Uterus (tissue), 4 donors: ENCODE results near the gene AASDH. TPM values are rescaled to one million over a fixed set of nuclear protein-coding genes. Genes with fewer than 3 reads are reported as not detected.

Experiments
- DNase-seq, 2 donors: peaks; one replicate each; pipeline ENCODE4 v3.0.0-alpha.2; 2019 to 2020
- H3K27ac ChIP-seq, 2 donors: fragments of 200-600 bp; sonication (generic); 1 replicate in 1 of 2; 2 replicates in 1 of 2; pipeline ENCODE4 v1.5.1; 2016 to 2018
- H3K27me3 ChIP-seq, 2 donors: fragments of 200-600 bp; sonication (generic); one replicate each; pipeline ENCODE4 v1.5.1; 2018 to 2019; ENCODE audit warnings: control low read depth in 1 of 2
- H3K36me3 ChIP-seq, 2 donors: fragments of 200-600 bp; sonication (generic); one replicate each; pipeline ENCODE4 v1.5.1; 2019; ENCODE audit warnings: control low read depth in 1 of 2
- H3K4me1 ChIP-seq, 2 donors: fragments of 200-600 bp; sonication (generic); one replicate each; pipeline ENCODE4 v1.5.1; 2018 to 2019; ENCODE audit warnings: control low read depth in 1 of 2
- H3K4me3 ChIP-seq, 2 donors: fragments of 200-600 bp; sonication (generic); 1 replicate in 1 of 2; 2 replicates in 1 of 2; pipeline ENCODE4 v1.5.1; 2018 to 2019; ENCODE audit warnings: mild to moderate bottlenecking in 1 of 2
- H3K9me3 ChIP-seq, 2 donors: fragments of 200-600 bp; sonication (generic); one replicate each; pipeline ENCODE4 v1.5.1; 2019; ENCODE audit warnings: control low read depth in 1 of 2
- POLR2A ChIP-seq, 2 donors: fragments of 450-650 bp; IDR thresholded peaks; one replicate each; pipeline ENCODE4 v1.6.1; 2016; ENCODE audit warnings: antibody characterized with exemption in 2 of 2, mild to moderate bottlenecking in 1 of 2, moderate library complexity in 1 of 2
- intact Hi-C: fragments of 100-400 bp; cut with DNase I; formaldehyde crosslinking; loops from one replicate; pipeline ENCODE4 v1.15.1; 2023; ENCODE audit warnings: low total_unique reads
- total RNA-seq, 4 donors: library from RNA; depleted of rRNA in 3 of 4; stranded (reverse); fragments of >200 nt in 3 of 4; gene quantifications; one replicate each; pipeline versions ENCODE4 v1.1.0 to v1.2.4, GENCODE V29; 2014 to 2023
- TF ChIP-seq, protein P1 (sequence below), 4 experiments: fragments of 200-600 bp in 2 of 4; fragments of 450-650 bp in 2 of 4; sonication (generic) in 2 of 4; IDR thresholded peaks; one replicate each; pipeline ENCODE4 v1.5.1; 2016 to 2019; ENCODE audit warnings: antibody characterized with exemption in 4 of 4, mild to moderate bottlenecking in 2 of 4, moderate library complexity in 1 of 4
- donor health status: DM: yes; HTN: yes; CAD: no.

Gene AASDH
- total RNA-seq, 4 donors from 2014 or later, result 12.7 to 58.8 (median 26.6) TPM

DNA sequence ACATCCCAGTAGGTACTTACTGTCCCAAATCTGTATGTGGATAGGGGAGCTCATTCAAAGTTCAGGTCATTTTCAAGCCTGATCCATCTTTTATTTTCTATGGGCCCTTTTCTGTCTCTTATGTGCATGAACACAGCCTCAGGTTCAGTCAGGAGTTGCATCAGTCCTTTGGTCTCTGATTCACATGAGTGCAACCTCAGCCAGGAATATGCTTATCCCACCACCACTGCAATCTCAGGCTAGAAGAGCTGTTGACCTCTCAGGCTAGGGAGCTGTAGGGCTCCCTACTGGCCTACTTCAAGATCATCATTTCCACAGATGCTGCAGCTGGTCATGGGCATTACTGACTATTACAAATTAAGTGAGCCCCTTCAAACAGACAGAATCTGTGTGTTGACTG is 27.2 kb downstream of the AASDH start:
- no peak overlapping the region for H3K27ac ChIP-seq
- DNase-seq, result no peak
- no peaks in the 10 kb centered on the region for H3K36me3 ChIP-seq
- no peak for TF ChIP-seq POLR2A (IDR thresholded peaks at IDR 0.05)
- TF ChIP-seq, protein P1, sequence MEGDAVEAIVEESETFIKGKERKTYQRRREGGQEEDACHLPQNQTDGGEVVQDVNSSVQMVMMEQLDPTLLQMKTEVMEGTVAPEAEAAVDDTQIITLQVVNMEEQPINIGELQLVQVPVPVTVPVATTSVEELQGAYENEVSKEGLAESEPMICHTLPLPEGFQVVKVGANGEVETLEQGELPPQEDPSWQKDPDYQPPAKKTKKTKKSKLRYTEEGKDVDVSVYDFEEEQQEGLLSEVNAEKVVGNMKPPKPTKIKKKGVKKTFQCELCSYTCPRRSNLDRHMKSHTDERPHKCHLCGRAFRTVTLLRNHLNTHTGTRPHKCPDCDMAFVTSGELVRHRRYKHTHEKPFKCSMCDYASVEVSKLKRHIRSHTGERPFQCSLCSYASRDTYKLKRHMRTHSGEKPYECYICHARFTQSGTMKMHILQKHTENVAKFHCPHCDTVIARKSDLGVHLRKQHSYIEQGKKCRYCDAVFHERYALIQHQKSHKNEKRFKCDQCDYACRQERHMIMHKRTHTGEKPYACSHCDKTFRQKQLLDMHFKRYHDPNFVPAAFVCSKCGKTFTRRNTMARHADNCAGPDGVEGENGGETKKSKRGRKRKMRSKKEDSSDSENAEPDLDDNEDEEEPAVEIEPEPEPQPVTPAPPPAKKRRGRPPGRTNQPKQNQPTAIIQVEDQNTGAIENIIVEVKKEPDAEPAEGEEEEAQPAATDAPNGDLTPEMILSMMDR (IDR thresholded peaks at IDR 0.05), result no peak
- no peaks in the 10 kb centered on the region for H3K27me3 ChIP-seq
- no peak overlapping the region for H3K4me3 ChIP-seq
- no peaks in the 10 kb centered on the region for H3K9me3 ChIP-seq
- no peaks in the 10 kb centered on the region for H3K4me1 ChIP-seq
- intact Hi-C loops, result no loop called here

DNA sequence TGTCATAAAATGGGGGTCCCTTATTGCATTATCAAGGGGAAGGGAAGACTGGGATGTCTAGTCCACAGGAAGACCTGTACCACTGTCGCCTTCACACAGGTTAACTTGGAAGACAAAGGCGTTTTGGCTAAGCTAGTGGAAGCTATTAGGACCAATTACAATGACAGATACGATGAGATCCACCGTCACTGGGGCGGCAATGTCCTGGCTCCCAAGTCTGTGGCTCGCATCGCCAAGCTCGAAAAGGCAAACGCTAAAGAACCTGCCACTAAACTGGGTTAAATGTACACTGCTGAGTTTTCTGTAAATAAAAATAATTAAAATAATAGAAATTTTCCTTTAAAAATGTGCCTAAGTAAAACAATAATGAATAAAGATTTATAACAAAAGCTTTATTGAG is 30.6 kb downstream of the AASDH start:
- intact Hi-C loops, result no loop called here
- no peaks in the 10 kb centered on the region for H3K36me3 ChIP-seq
- no peak overlapping the region for H3K27ac ChIP-seq
- H3K4me3 ChIP-seq, result no peak overlapping the region
- H3K9me3 ChIP-seq, result no peaks in the 10 kb centered on the region
- no peak for TF ChIP-seq POLR2A (IDR thresholded peaks at IDR 0.05)
- TF ChIP-seq, protein P1 (IDR thresholded peaks at IDR 0.05), result no peak
- no peak for DNase-seq
- H3K27me3 ChIP-seq, result no peaks in the 10 kb centered on the region
- no peaks in the 10 kb centered on the region for H3K4me1 ChIP-seq

DNA sequence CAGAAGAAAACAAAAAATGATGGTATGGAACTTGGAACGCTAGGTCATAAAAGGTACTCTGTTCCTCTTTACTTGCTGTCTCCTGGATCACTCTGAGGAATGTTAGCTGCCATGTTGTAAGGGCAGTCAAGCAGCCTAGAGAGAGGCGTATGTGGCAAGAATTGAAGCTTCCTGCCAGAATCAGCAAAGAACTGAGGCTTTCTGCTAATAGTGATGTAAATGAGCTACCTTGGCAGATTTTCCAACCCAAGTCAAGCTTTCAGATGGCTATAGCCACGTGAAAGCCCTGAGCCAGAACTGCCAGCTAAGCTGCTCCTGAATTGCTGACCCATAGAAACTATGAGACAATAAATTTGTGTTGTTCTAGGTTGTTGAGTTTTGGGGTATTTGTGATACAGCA is 38.7 kb downstream of the AASDH start:
- Histone ChIP-seq H3K27ac (no peak overlapping the region), H3K4me1 (no peaks in the 10 kb centered on the region), H3K4me3 (no peak overlapping the region), H3K9me3 (no peaks in the 10 kb centered on the region), H3K27me3 (no peaks in the 10 kb centered on the region), H3K36me3 (no peaks in the 10 kb centered on the region)
- intact Hi-C loops, result no loop called here
- TF ChIP-seq, protein P1 (IDR thresholded peaks at IDR 0.05), result no peak
- no peak for TF ChIP-seq POLR2A (IDR thresholded peaks at IDR 0.05)
- no peak for DNase-seq

DNA sequence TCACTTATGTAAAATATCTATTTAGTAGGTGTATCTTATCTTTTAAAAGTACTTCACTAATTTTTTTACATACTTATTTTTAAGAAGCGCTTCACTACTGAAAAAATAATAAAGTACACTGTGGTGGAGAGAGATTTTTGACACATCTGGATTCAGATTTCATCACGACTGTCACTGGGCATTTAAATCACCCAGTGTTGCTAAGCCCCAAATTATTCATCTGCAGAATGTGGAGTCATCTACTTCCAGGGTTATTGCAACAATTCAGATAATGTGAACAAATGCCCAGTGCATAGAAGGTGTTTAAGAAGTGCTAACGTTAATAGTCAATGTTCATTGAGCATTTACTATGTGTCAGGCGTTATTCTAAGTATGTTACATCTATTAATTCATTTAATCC is 41.8 kb downstream of the AASDH start:
- intact Hi-C loops, result no loop called here
- no peaks in the 10 kb centered on the region for H3K36me3 ChIP-seq
- no peaks in the 10 kb centered on the region for H3K9me3 ChIP-seq
- H3K4me3 ChIP-seq, result no peak overlapping the region
- no peak overlapping the region for H3K27ac ChIP-seq
- H3K27me3 ChIP-seq, result no peaks in the 10 kb centered on the region
- no peaks in the 10 kb centered on the region for H3K4me1 ChIP-seq
- no peak for TF ChIP-seq POLR2A (IDR thresholded peaks at IDR 0.05)
- TF ChIP-seq, protein P1 (IDR thresholded peaks at IDR 0.05), result no peak
- DNase-seq, result no peak

DNA sequence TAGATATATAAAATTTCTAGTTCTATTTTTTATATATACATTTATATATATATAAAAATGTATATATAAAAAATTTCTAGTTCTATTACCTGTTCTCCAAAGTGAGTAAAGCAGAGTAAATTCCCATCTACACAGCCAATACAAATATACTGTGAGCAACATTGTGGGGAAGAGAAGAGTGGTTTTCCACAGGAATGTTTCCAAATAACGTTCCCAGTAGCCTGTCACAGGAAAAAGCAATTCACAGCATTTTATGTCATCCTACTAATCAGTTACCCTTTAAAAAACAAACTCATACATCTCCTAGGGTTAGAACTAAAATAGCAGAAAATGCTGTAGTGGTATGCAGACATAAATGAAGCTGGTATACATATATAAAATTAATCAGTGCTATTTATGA is 44.5 kb downstream of the AASDH start:
- H3K27ac ChIP-seq, result no peak overlapping the region
- intact Hi-C loops, result no loop called here
- H3K27me3 ChIP-seq, result no peaks in the 10 kb centered on the region
- TF ChIP-seq POLR2A (IDR thresholded peaks at IDR 0.05), result no peak
- TF ChIP-seq, protein P1 (IDR thresholded peaks at IDR 0.05), result no peak
- H3K4me3 ChIP-seq, result no peak overlapping the region
- H3K4me1 ChIP-seq, result no peaks in the 10 kb centered on the region
- no peak for DNase-seq
- no peaks in the 10 kb centered on the region for H3K9me3 ChIP-seq
- H3K36me3 ChIP-seq, result no peaks in the 10 kb centered on the region
